ENCODE results near the gene KIAA1614. TPM values are rescaled to one million over a fixed set of nuclear protein-coding genes. Genes with fewer than 3 reads are reported as not detected.

The KIAA1614 gene
- total and polyA plus RNA-seq, 3 donors from 2014 or later = 3.7 to 4.0 (median 3.7) TPM

GRCh38 chr1:180941518-180942275 is 29.0 kb downstream of the KIAA1614 start:
- Histone ChIP-seq H3K27me3 (no peaks in the 10 kb centered on the region), H3K4me3 (no peak overlapping the region), H3K27ac (no peak overlapping the region), H3K36me3 (ENCODE audit: low read depth, missing control alignments) (no peaks in the 10 kb centered on the region), H3K9me3 (no peaks in the 10 kb centered on the region), H3K4me1 (no peaks in the 10 kb centered on the region)
- no peak for DNase-seq
- no peak for TF ChIP-seq POLR2A (IDR thresholded peaks at IDR 0.05)
- TF ChIP-seq, protein P1, sequence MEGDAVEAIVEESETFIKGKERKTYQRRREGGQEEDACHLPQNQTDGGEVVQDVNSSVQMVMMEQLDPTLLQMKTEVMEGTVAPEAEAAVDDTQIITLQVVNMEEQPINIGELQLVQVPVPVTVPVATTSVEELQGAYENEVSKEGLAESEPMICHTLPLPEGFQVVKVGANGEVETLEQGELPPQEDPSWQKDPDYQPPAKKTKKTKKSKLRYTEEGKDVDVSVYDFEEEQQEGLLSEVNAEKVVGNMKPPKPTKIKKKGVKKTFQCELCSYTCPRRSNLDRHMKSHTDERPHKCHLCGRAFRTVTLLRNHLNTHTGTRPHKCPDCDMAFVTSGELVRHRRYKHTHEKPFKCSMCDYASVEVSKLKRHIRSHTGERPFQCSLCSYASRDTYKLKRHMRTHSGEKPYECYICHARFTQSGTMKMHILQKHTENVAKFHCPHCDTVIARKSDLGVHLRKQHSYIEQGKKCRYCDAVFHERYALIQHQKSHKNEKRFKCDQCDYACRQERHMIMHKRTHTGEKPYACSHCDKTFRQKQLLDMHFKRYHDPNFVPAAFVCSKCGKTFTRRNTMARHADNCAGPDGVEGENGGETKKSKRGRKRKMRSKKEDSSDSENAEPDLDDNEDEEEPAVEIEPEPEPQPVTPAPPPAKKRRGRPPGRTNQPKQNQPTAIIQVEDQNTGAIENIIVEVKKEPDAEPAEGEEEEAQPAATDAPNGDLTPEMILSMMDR (IDR thresholded peaks at IDR 0.05) = no peak
- 71 to 73% methylated on average over 20 of the region's 20 CpGs for WGBS, 2 donors
- intact Hi-C loops (cut with DNase I; ENCODE audit: low total_unique reads) = no loop called here

DNA sequence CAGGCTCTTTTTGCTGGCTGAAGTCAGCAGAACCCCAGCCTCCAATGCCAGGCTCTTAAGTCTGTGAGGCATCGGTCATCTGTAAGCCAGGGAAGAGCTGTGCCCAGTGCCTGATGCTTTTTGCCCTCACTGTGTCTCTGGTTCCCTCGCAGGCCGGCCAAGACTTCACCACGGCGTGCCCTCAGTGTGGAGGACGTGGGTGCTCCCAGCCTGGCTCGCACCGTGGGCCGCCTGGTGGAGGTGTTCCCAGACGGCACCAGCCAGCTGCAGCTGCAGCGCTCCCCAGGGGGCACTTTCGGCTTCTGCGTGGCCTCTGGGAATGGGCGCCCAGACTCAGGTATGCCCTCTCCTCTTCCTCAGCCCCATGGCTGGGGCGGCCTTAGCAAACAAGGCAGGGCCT is 32.5 kb downstream of the KIAA1614 start:
- H3K36me3 ChIP-seq (ENCODE audit: low read depth, missing control alignments) = no peaks in the 10 kb centered on the region
- TF ChIP-seq, protein P1 (IDR thresholded peaks at IDR 0.05) = no peak
- intact Hi-C loops (cut with DNase I; ENCODE audit: low total_unique reads) = no loop called here
- H3K27me3 ChIP-seq = no peaks in the 10 kb centered on the region
- no peaks in the 10 kb centered on the region for H3K4me1 ChIP-seq
- WGBS, 2 donors = 94 to 100% methylated on average over 4 to 15 of the region's 15 CpGs
- no peak for DNase-seq
- no peak overlapping the region for H3K4me3 ChIP-seq
- H3K9me3 ChIP-seq = no peaks in the 10 kb centered on the region
- no peak overlapping the region for H3K27ac ChIP-seq

- no peak for DNase-seq
- intact Hi-C loops (cut with DNase I; ENCODE audit: low total_unique reads) = no loop called here
- 95 to 100% methylated on average over 4 to 8 of the region's 8 CpGs for WGBS, 2 donors
- H3K27ac ChIP-seq = no peak overlapping the region
- no peak overlapping the region for H3K4me3 ChIP-seq
- H3K4me1 ChIP-seq = no peaks in the 10 kb centered on the region
- TF ChIP-seq, protein P1 (IDR thresholded peaks at IDR 0.05) = no peak
- TF ChIP-seq POLR2A (IDR thresholded peaks at IDR 0.05) = no peak
- no peaks in the 10 kb centered on the region for H3K27me3 ChIP-seq
- no peaks in the 10 kb centered on the region for H3K36me3 ChIP-seq (ENCODE audit: low read depth, missing control alignments)
- H3K9me3 ChIP-seq = no peaks in the 10 kb centered on the region
Measured at GRCh38 chr1:180945551-180945950, 32.9 kb downstream of the KIAA1614 start.

- 61 to 84% methylated on average over 7 of the region's 7 CpGs for WGBS, 2 donors
- no peak overlapping the region for H3K27ac ChIP-seq
- intact Hi-C loops (cut with DNase I; ENCODE audit: low total_unique reads) = no loop called here
- H3K9me3 ChIP-seq = no peaks in the 10 kb centered on the region
- DNase-seq = no peak
- no peaks in the 10 kb centered on the region for H3K27me3 ChIP-seq
- TF ChIP-seq, protein P1 (IDR thresholded peaks at IDR 0.05) = no peak
- no peak for TF ChIP-seq POLR2A (IDR thresholded peaks at IDR 0.05)
- H3K4me1 ChIP-seq = no peaks in the 10 kb centered on the region
- no peaks in the 10 kb centered on the region for H3K36me3 ChIP-seq (ENCODE audit: low read depth, missing control alignments)
- no peak overlapping the region for H3K4me3 ChIP-seq
Measured at GRCh38 chr1:180946056-180946455, 33.4 kb downstream of the KIAA1614 start.
